HG03280 (cell line): Measurements from ENCODE around the gene SNRNP25.
"Not testable (repeated sequence)": the region's sequence is repeated elsewhere in the genome, so short reads cannot be mapped to it uniquely, and the experiment has no call there.

Source experiments
- ATAC-seq: cut with Tn5 transposase; IDR thresholded peaks from one replicate; pipeline ENCODE4 v1.9.1; 2021; ENCODE audit warnings: mild to moderate bottlenecking, moderate library complexity; ENCODE audit not compliant: unreplicated experiment

The SNRNP25 gene

DNA sequence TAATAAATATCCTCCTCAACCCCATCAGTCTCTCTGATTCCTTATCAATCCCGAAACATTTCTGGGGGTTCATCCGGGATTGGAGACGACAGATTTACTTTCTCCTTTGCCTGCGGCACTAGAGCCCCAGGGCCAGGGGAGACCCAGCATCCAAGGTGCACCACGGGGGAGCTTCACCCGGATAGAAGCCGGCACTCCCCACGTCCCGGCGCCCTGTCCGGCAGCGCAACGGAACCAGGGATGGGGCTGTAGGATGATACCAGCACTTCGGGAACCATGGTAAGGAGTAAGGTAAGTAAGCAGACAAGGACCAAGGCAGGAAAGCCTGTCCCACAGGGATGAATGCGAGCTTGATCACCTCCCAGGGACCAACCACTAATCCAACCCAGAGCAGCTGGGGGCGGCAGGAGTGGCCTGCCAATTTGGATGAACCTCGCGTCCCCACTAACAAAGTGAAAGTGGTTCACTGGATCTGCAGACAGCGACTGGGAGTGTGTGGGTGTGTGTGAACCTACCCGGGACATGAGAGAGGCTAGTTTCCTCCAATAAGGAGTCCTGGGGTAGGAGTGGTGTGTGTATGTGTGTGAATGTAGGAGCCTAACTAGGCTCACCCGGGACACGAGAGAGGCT is 12.1 kb upstream of the SNRNP25 start:
- ATAC-seq = no peak

DNA sequence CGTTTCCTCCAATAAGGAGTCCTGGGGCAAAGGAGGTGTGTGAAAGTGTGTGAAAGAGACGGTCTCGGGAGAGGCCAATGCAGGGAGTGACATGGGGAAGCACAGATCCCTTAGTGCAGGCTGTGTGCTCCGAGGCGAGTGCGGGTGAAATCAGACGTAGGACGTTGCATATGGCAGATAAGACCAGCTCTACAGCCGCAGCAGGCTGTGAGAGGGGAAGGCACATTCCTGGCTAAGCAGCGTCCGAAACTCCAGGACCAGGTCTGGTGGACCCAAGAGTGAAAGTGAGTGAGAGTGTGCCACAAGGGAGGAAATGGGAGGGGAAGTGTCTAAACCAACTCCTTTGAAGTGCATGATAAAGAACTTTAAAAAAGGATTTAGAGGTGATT is 11.6 kb upstream of the SNRNP25 start:
- no peak for ATAC-seq

DNA sequence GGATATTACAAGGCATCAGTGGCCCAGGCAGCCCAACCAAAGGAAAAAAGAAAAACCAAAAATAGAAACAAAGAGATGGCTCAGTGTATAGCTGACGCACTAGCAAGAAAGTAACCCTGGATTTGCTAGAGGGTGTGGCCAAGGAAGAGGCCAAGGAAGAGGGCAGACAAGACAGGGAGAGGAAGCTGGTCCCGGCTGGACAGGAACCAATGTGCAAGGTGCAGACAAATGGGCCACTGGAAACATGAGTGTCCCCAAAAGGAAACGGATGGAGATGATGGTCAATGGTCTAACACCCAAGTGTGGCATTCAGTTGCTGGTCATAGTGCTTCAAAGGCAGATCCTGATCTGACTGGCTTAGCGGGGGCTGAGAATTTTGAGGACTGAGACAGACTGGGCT is 10.9 kb upstream of the SNRNP25 start:
- ATAC-seq = no peak

DNA sequence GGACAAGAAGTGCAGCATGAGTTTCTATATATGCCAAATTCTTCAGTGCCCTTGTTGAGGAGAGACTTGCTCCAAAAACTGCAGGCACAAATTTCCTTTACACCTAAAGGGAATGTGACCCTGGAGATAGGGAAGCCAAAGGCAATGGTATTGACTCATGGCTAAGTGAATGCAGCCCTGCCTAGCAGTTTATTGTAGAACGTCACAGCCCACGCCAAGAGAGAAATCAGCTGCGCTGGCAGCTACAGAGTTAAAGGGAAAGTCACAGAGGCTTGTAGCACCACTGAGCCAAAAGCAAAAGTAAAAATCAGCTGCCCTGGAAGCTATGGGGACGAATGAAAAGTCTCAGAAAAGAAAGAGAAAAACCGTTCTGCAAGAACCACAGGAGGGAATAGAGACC is 10.3 kb upstream of the SNRNP25 start:
- no peak for ATAC-seq

DNA sequence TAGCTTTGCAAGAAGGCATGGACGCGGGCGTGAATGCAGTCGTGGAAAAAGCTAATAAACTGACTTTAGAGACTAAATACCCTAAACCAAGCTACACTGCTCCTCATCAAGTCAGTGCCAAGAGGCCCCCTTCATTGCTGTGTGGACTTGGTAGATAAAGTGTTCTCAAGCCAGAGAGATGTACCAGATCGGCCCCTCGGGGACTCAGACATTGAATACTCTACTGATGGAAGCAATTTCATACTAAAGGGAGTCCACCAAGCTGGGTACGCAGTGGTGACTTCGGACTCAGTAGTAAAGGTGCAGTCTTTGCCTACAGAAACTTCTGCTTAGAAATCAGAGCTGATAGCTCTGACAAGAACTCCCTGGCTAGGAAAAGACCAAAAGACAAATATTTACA is 9.0 kb upstream of the SNRNP25 start:
- no peak for ATAC-seq

DNA sequence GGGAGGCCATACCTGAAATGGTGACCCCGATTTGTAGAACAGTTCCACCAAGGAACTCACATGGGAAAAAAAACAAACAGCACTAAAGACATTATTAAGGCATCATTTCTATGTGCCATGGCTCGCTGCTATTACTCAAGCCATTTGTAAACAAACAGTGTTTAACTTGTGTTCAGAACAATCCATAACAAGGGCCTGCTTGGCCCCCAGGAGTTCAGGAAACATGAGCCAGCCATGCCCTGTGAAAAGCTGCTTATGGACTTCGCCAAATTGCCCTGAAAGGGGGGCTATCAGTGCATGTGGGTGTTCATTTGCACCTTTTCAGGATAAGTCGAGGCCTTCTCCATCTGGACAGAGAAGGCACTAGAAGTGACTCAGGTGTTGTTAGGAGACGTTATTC is 8.2 kb upstream of the SNRNP25 start:
- ATAC-seq = no peak

DNA sequence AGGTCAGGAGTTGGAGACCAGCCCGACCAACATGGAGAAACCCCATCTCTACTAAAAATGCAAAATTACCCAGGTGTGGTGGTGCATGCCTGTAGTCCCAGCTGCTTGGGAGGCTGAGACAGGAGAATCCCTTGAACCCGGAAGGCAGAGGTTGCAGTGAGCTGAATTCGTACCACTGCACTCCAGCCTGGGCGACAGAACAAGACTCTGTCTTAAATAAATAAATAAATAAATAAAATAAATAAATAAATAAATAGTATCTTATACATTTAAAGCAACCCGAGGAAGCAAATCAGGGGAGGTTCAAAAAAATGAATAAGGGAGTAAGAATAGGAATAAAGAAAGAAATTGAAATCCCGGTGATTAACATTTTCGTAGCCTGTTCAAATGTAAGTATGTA is 7.1 kb upstream of the SNRNP25 start:
- not testable (repeated sequence) for ATAC-seq

DNA sequence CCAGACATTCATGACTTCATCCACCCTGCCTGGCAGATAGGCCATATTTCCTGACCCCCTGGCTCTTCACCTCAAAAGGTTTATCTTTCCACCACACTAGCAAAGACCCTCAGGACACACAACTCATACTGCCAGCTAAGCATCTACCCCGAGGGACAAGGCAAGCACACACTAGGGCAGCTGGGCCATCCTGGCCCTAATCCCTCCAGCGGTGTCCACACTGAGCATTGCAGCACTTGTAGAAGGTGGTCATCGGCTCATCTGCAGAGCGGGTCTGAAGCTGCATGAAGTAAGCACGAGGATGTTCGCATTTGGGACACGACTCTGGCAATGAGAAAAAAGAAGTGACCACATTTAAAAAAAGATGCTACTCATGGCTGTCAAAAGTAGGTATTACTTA is 6.4 kb upstream of the SNRNP25 start:
- no peak for ATAC-seq

DNA sequence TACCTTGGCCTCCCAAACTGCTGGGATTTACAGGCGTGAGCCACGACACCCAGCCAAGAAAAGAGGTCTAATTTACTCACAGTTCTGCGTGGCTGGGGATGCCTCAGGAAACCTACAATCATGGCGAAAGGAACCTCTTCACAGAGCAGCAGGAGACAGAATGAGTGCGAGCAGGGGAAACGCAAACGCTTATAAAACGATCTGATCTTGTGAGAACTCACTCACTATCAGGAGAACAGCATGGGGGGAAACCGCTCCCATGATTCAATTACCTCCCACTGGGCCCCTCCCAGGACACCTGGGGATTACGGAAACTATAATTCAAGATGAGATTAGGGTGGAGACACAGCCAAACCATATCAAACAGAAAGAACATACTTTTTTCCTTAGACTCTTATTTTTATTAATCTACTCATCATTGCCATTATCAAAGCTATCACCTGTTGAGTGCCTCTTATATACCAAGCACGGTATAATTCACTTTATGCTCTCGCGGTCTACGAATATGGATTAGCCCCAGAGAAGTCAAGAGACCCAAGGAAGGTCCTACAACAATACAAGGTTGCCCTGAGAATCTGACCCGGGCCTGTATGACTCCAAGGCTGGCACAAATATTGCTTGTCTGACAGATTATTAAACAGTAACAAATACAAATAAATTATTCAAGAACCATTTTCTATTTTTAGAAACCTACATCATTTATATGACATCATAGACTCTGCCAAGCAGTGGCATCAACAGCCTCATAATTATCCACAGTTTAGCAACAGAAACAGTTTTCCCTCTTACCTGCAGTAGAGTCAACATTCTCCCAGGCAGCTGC is 2.6 kb upstream of the SNRNP25 start:
- no peak for ATAC-seq

DNA sequence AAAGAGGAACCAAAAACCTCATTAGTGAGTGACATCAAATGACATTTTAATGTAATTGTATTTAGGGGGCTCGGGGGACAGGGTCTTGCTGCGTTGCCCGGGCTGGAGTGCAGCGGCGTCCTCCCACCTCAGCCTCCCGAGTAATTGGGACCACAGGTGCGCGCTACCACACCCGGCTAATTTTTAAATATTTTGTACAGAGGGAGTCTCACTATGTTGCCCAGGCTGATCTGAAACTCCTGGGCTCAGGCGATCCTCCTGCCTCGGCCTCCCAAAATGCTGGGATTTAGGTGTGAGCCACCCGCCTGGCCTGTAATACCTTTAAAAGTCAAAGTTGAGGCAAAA is 581 bp downstream of the SNRNP25 start:
- ATAC-seq = no peak

DNA sequence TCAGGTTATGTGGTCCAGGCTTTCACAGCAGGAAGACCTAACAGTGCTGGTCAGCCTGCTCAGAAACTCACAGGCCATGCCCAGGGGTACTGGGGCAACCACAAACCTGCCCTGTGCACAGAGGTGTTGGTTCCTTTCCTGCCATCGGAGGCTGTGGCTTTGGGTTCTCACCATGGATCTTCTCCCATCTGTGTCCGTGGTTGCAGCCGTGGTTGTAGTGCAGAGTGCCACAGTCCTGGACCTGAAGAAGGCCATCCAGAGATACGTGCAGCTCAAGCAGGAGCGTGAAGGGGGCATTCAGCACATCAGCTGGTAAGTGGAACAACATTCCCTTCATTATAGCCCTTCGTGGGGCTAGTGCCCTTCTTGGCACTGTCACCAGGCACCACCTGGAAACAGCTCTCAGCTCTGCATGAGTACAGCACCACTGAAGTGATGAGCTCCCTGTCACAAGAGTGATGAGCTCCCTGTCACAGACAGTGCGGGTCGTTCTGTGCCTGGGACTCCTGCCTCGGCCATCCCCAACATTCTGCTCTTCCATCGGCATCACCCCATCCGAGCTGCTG is 2.0 kb downstream of the SNRNP25 start:
- ATAC-seq = no peak

DNA sequence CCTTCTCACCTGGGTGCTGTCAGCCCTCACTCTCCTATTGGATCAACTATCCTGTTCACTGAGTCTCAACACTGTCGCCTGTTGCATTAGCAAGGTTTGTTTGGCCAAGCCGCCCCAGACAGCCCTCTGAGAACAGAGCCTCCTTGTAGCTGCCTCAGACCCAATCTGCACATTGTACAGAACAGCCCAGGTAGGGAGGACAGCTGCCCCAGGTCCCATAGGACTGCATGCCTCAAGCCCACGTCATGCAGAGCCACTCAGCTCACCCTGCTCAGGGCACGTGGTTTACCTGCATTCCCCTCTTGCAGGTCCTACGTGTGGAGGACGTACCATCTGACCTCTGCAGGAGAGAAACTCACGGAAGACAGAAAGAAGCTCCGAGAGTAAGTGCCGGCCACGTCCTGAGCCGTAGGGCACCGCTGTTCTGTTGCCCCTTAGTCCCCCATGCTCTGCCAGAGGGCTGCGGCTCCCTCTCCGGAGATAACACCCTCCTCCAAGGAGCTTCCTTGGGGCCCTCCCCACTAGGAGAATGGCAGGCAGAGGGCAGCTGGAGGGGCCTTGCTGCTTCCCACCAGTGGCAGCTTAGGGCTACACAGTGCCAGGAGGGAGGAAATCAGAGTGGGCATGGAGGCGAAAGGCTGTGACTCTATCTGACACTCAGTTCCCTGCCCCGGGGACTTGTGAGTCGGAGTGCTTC is 2.8 kb downstream of the SNRNP25 start:
- ATAC-seq = no peak

DNA sequence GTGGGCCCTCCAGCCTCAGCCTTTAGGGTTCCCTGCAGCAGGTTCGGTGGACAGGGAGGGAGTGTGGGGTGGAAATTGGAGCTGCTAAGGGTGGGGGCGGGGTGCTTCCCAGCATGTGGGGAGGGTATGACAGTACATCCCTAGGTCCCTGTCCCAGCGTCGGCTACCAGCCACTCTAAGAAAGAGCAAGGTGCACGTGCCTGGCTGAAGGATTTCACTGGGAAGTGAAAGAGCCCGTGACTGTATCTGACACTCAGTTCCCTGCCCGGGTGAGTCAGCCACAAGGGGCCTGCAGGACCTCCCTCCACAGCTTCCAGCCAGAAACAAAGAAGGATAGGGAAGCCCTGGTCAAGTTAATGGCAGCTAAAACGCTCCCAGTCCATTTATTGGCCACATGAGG is 4.1 kb downstream of the SNRNP25 start:
- no peak for ATAC-seq

DNA sequence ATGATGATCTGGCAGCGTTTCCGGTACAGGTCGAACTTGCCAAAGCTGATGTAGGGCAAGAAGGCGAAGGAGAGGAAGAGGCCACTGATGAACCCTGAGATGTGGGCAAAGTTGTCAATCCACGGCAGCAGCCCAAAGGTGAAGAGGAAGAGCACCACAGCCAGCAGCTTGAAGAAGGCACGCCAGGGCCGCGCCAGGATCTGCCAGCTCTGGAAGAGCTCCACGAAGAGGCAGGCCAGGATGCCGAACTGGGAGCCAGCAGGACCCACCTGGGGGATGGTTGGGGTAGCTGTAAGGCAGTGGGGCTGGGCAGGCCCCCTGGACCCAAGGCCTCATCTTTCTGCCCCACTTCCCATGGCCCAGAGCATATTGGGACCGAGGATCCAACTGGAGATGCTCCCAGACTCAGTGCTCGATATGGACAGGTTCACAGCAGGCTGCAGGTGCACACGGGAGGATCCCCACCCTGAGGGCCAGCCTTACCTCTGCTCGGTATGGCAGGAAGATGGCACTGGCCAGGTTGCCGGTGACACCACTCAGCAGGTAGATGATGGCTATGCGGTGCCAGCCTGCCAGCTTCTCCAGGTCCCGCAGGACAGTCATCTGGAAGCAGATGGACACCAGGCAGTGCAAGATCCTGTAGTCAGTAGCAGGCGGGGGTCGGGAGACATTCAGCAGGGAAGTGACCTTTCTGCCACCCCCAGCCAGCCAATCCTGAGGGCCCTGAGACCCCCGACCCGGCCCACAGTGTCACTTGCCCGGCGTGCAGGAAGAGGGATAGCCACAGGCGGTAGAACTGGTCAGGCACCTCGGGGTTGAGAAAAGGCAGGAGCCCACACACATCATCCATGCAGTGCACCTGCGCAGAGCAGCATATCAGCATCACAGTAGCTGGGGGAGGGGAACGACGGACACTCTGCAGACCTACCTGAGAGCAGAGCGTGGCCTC is 5.1 kb downstream of the SNRNP25 start:
- ATAC-seq = no peak

DNA sequence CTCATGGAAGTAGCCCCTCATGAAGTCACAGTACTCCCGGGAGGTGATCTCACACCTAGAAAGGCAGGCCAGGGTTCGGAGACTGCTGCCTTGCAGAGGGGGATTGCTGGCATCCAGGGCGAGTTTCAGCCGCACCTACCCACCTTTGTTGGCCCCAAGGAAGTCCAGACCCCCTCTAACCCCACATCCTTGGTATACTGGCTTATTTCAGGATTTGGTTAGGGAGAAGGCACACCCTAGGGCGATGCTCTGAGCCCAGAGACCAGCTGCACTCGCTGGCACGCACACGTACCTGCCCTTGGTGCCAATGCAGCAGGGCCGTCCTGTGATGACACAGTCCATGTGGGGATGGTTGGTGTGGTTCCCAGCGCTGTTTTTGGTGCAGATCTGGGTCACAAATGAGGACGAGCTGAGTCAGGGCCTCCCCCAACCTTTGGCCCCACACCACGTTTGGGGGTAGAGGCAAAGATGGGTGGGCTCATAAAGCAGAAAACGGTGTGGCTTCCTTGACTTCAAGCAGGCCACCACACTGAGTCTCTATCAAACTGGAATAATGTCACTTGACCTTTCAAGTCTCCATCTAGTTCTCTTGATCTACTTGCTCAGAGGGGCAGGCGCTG is 5.9 kb downstream of the SNRNP25 start:
- ATAC-seq = no peak

DNA sequence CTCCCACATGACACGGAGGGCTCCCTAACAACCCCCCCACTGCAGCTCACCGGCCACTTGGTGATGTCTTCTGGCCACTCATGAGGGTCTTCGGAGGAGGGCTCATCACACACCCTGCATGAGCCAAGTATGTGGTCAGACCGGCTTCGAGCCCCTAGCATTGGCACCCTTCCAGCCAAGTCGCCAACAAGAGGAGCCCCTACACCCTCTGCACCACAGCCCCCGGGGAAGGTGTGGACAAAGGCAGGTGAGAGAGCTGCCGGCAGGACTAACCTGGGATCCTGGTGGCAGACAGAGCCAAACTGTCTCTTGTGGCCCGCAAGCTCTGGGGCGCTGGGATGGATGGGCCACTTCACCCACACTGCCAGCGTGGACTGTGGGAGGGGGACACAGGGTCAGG is 6.5 kb downstream of the SNRNP25 start:
- ATAC-seq = no peak

DNA sequence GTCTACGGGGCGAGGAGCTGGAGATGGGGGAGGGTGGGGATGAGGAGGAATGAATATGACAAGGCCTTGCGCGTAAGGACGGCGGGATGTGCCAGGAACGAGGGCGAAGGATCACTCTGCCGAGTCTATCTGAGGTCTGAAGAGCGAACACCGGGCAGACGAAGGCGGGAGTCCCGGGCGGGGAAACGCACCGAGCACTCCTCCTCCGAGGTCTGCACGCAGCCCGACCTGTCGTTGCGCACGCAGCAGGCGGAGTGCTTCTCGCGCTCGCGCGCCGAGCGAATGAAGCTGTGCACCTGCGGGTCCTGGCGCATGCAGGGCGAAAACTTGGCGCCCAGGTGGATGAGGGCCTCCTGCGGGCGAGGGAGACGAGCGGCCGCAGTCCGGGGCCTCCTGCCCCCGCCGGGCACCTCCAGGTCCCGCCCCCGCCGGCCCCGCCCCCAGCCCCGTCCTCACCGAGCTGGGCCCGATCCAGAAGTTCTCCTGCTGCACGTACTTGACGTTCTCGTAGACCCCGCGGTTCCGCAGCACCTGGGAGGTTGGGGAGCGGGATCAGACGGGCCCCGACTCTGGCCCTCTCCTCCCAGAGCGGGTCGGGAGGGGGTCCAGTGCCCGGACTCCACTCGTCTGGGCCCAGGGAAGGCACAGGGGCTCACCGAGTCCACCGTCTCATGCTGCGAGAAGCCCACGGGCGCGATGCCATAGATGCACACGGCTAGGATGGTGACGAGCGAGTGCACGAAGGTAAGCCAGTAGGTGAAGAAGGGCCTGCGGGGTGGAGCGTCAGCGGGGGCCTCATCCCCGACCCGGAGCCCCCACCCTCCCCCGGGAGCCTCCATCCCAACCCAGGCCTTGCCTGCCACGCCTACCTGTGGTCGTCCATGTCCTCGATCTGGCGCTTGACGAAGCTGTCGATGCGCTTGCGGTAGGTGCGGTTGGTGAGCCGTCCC is 7.6 kb downstream of the SNRNP25 start:
- no peak for ATAC-seq

DNA sequence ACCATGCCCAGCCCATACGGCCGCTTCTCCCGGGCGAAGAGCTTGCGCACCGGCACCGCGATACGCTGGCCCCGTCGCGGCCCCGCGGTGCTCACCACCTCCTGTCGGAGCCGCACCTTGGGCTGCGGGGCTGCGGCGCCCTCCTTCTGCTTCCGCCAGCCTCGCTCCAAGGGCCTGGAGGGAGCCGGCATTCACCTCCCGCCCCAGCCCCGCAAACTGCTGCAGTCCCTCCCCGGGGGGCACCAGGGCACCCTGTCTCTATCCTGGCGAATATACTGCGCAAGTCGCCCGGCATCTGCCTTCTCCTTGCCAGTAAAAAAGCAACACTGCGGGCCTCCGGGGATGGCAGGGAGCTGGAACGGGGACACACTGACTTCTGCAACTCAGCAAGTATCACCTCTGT is 8.3 kb downstream of the SNRNP25 start:
- ATAC-seq = no peak

DNA sequence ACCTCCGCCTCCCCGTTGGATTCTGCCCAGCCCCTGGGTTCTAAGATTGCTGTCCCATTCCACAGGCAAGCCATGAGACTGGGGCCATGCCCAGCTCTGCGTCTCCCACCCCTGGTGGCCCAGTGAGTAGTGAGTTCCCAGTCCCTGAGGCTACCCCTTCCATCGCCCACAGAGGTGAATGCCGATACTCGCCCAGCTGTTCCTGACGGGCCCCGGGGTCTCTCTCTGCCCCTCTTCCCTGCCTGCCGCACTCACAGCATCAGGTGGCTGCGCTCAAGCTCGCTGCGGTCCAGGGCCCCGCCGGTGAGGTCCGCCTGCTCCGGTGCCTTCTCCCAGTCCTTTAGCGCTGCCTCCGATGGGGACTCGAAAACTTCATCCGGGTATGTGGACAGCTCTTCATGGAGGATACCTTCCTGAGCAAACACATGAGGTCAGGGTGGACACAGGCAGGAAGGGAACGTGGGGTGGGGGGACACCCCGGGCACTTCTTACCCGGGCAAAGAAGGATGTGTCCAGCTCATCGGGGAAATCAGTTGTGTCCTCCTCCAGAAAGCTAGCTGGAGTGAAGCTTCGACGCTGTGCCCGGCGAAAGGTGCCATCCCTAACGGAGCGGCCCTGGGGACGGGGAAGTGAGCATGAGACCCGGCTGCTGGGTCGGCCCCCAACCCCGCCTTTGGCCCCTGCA is 8.8 kb downstream of the SNRNP25 start:
- no peak for ATAC-seq
